Neural crest cell (in vitro differentiated cells): ENCODE data around the gene PTPRM. TPM values are rescaled to one million over a fixed set of nuclear protein-coding genes. Genes with fewer than 3 reads are reported as not detected.

Experiments
- DNase-seq: peaks from one replicate; pipeline ENCODE4 v3.0.0; 2021; ENCODE audit warnings: low read depth, mixed read lengths, low spot score
- H3K27ac Mint-ChIP-seq: one replicate; pipeline ENCODE4 v1.8.0; 2021; ENCODE audit warnings: mild to moderate bottlenecking, mixed read lengths; ENCODE audit not compliant: unreplicated experiment
- H3K27me3 Mint-ChIP-seq: 2 replicates; pipeline ENCODE4 v1.8.0; 2021; ENCODE audit warnings: low read depth, mild to moderate bottlenecking, mixed read lengths
- H3K36me3 Mint-ChIP-seq: 2 replicates; pipeline ENCODE4 v1.8.0; 2021; ENCODE audit warnings: low read depth, mild to moderate bottlenecking, mixed read lengths
- H3K4me1 Mint-ChIP-seq: 2 replicates; pipeline ENCODE4 v1.8.0; 2021; ENCODE audit warnings: mixed read lengths
- H3K4me3 Mint-ChIP-seq: one replicate; pipeline ENCODE4 v1.8.0; 2021; ENCODE audit warnings: mild to moderate bottlenecking, mixed read lengths
- H3K9me3 Mint-ChIP-seq: 2 replicates; pipeline ENCODE4 v1.8.0; 2021; ENCODE audit warnings: mixed read lengths
- CTCF ChIP-seq: fragments of 200-600 bp; sonication (generic); conservative IDR thresholded peaks from 2 replicates; pipeline ENCODE4 v1.5.0; 2021; ENCODE audit warnings: antibody characterized with exemption, mild to moderate bottlenecking
- total RNA-seq: library from RNA; stranded (reverse); gene quantifications from 2 replicates; pipeline ENCODE4 v1.2.1, GENCODE V29; 2021

Gene PTPRM
- total RNA-seq, 1 donor from 2014 or later, result 7.7 TPM

GRCh38 chr18:7635948-7636347, 68.8 kb downstream of the PTPRM start:
- Mint-ChIP-seq H3K4me3 (no peak overlapping the region), H3K36me3 (no peaks in the 10 kb centered on the region), H3K27ac (no peak overlapping the region), H3K9me3 (no peaks in the 10 kb centered on the region), H3K4me1 (no peaks in the 10 kb centered on the region), H3K27me3 (no peaks in the 10 kb centered on the region)
- TF ChIP-seq CTCF, result no peak
- DNase-seq, result no peak

DNA sequence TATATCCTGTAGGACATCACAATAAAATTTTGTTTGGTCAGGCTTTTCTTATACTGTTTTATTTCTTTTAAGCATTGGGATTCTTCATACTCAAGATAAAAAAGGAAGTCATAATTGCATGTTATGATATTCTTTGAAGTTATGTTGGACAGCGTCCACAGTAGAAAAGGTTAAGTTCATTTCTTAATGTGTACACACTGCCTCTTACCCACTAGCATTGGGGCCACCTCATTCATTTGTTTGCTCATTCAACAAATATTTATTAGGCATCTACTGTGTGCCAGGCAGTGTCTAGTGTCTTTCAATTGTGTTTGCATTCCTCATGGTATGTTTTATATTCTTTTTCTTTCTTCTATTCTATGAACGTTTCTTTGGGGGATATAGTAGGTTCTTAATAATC, 70.2 kb downstream of the PTPRM start:
- H3K27ac Mint-ChIP-seq, result no peak overlapping the region
- DNase-seq, result no peak
- H3K36me3 Mint-ChIP-seq, result no peaks in the 10 kb centered on the region
- no peak for TF ChIP-seq CTCF
- no peaks in the 10 kb centered on the region for H3K27me3 Mint-ChIP-seq
- no peaks in the 10 kb centered on the region for H3K4me1 Mint-ChIP-seq
- no peak overlapping the region for H3K4me3 Mint-ChIP-seq
- no peaks in the 10 kb centered on the region for H3K9me3 Mint-ChIP-seq

- TF ChIP-seq CTCF, result no peak
- Mint-ChIP-seq H3K9me3 (no peaks in the 10 kb centered on the region), H3K27me3 (no peaks in the 10 kb centered on the region), H3K36me3 (no peaks in the 10 kb centered on the region), H3K27ac (no peak overlapping the region), H3K4me1 (no peaks in the 10 kb centered on the region), H3K4me3 (no peak overlapping the region)
- DNase-seq, result no peak
Observed at GRCh38 chr18:7638321-7638720, 71.2 kb downstream of the PTPRM start.

- no peaks in the 10 kb centered on the region for H3K27me3 Mint-ChIP-seq
- no peak for DNase-seq
- TF ChIP-seq CTCF, result no peak
- no peaks in the 10 kb centered on the region for H3K9me3 Mint-ChIP-seq
- no peaks in the 10 kb centered on the region for H3K4me1 Mint-ChIP-seq
- no peak overlapping the region for H3K4me3 Mint-ChIP-seq
- no peak overlapping the region for H3K27ac Mint-ChIP-seq
- H3K36me3 Mint-ChIP-seq, result no peaks in the 10 kb centered on the region
Observed at GRCh38 chr18:7641813-7642212, 74.7 kb downstream of the PTPRM start.

- Mint-ChIP-seq H3K4me1 (no peaks in the 10 kb centered on the region), H3K36me3 (no peaks in the 10 kb centered on the region), H3K27me3 (no peaks in the 10 kb centered on the region), H3K9me3 (no peaks in the 10 kb centered on the region), H3K27ac (no peak overlapping the region), H3K4me3 (no peak overlapping the region)
- no peak for TF ChIP-seq CTCF
- DNase-seq, result no peak
Observed at GRCh38 chr18:7642331-7642890, 75.3 kb downstream of the PTPRM start.

GRCh38 chr18:7645756-7646155, 78.6 kb downstream of the PTPRM start:
- Mint-ChIP-seq H3K4me1 (no peaks in the 10 kb centered on the region), H3K27me3 (no peaks in the 10 kb centered on the region), H3K4me3 (no peak overlapping the region), H3K27ac (no peak overlapping the region), H3K36me3 (no peaks in the 10 kb centered on the region), H3K9me3 (peaks cover 6% of the 10 kb centered on the region)
- no peak for TF ChIP-seq CTCF
- DNase-seq, result no peak
